ENCODE measurements around the gene SIT1. TPM values are rescaled to one million over a fixed set of nuclear protein-coding genes. Genes with fewer than 3 reads are reported as not detected.

Gene SIT1
- total RNA-seq, 4 donors from 2014 or later = 0.74 to 5.2 (median 1.1) TPM

DNA sequence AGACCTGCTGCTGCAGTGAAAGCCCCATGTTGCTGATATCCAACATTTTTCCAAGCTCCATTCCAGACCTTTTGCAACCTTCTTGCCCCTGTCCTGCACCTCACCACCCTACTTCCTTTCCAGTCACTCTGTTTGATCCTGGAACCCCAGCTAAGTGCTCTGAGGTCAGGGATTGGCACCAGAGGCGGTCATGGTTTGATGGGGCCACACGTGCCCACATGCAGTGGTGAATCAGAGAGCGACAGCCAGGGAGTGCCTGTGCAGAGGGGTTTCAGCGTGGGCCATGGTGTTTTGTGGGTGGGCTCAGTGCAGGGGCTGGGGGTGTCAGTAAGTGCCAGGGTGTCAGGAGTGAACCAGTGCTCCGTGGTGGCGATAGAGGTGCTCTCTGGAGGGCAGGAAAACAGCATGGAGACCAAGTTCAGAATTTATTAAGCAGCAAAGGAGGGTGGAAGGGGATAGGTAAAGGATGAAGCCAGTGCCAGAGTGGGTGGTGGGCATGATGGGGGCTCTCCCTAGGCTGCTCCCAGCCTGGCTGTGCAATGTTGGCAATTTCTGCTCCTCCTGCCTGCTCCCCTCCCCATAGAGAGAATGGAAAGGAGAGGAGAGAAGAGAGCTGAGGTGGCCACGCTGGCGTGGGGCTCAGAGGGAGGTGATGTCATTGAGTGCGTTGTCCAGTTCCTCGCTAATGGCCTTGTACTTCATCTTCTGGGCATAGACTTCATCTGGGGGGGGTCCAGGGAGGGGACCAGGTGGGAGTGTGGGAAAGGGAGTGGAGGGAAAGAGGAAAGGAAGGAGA is 32.0 kb upstream of the SIT1 start:
- ATAC-seq (ENCODE audit: low FRiP score) = no peak
- TF ChIP-seq, protein P1, sequence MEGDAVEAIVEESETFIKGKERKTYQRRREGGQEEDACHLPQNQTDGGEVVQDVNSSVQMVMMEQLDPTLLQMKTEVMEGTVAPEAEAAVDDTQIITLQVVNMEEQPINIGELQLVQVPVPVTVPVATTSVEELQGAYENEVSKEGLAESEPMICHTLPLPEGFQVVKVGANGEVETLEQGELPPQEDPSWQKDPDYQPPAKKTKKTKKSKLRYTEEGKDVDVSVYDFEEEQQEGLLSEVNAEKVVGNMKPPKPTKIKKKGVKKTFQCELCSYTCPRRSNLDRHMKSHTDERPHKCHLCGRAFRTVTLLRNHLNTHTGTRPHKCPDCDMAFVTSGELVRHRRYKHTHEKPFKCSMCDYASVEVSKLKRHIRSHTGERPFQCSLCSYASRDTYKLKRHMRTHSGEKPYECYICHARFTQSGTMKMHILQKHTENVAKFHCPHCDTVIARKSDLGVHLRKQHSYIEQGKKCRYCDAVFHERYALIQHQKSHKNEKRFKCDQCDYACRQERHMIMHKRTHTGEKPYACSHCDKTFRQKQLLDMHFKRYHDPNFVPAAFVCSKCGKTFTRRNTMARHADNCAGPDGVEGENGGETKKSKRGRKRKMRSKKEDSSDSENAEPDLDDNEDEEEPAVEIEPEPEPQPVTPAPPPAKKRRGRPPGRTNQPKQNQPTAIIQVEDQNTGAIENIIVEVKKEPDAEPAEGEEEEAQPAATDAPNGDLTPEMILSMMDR (IDR thresholded peaks at IDR 0.05) = no peak
- DNase-seq (ENCODE audit: low spot score) = no peak

DNA sequence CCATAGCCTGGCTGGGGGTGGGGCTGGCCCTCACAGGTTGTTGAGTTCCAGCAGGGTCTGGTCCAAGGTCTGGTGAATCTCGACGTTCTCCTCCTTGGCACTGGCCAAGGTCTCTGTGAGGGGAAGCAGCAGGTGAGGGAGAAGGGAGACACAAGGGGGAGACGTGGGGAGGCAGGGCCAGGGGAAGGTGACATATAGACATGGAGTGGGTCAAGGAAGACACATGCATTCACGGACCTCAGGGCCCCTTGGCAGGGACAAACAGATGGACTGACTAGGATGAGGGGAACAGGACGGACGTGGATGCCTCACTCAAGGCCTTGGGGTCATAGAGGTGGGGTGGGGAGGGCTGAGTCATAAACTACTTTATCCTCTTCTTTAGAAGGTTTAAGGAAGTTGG is 31.3 kb upstream of the SIT1 start:
- DNase-seq (ENCODE audit: low spot score) = no peak
- no peak for ATAC-seq (ENCODE audit: low FRiP score)
- TF ChIP-seq, protein P1 (IDR thresholded peaks at IDR 0.05) = no peak

DNA sequence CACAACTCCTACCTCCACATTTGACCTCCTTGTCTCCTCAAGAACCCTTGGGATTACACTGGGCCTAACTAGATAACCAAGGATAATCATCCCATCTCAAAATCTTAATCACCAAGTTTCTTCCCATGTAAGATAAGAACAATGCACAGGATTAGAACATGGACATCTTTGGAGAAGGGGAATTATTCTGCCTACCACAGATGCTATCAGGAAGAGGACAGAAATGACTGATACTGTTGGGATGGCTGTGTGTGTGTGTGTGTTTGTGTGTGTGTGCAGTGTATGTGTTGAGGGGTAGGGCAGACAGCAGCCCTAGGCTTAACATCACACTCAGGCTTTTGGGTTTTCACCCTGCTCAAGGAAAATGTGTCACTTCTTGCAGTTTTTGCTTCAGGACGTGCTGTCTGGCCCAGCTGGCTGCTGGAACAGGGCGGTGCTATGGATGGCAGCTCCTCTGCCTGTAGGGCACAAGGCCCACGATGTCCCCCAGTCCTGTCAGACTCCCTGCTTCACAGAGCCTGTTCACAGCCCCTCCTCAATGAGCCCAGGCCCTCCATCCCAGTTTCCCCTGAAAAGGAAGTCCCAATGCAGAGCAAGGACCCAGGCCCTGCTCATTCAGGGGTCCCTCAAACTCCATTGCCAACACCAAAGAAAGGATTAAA is 30.7 kb upstream of the SIT1 start:
- TF ChIP-seq, protein P1 (IDR thresholded peaks at IDR 0.05) = no peak

DNA sequence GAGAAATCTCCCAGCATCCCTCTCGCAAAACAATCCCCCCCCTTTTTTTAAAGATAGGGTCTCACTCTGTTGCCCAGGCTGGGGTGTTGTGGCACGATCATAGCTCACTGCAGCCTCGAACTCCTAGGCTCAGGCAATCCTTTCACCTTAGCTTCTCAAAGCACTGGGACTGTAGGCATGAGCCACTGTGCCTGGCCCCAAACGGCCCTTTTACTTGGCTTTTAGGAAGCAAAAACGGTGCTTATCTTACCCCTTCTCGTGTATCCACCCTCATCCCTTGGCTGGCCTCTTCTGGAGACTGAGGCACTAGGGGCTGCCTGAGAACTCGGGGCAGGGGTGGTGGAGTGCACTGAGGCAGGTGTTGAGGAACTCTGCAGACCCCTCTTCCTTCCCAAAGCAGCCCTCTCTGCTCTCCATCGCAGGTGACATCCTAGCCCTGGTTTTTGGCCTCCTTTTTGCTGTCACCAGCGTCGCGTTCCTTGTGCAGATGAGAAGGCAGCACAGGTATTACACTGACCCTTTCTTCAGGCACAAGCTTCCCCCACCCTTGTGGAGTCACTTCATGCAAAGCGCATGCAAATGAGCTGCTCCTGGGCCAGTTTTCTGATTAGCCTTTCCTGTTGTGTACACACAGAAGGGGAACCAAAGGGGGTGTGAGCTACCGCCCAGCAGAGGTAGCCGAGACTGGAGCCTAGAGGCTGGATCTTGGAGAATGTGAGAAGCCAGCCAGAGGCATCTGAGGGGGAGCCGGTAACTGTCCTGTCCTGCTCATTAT is 29.8 kb upstream of the SIT1 start:
- no peak for DNase-seq (ENCODE audit: low spot score)
- no peak for ATAC-seq (ENCODE audit: low FRiP score)
- TF ChIP-seq, protein P1 (IDR thresholded peaks at IDR 0.05) = no peak

More for the DNA sequence above, 30.7 kb upstream of the SIT1 start:
- ATAC-seq (ENCODE audit: low FRiP score) = no peak
- no peak for DNase-seq (ENCODE audit: low spot score)

DNA sequence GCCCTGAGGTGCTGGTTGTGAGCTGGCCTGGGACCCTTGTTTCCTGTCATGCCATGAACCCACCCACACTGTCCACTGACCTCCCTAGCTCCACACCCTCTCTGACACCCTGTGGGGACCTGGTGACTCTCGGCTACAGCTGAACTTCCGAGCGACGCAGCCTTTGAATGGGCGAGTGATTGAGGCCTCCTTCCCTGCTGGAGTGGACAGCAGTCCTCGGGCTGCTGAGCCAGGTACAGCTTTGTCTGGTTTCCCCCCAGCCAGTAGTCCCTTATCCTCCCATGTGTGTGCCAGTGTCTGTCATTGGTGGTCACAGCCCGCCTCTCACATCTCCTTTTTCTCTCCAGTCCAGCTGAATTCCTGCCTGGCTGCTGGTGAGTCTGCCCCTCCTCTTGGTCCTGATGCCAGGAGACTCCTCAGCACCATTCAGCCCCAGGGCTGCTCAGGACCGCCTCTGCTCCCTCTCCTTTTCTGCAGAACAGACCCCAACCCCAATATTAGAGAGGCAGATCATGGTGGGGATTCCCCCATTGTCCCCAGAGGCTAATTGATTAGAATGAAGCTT is 29.1 kb upstream of the SIT1 start:
- TF ChIP-seq, protein P1 (IDR thresholded peaks at IDR 0.05) = no peak
- DNase-seq (ENCODE audit: low spot score) (no peak), ATAC-seq (ENCODE audit: low FRiP score) (no peak)

DNA sequence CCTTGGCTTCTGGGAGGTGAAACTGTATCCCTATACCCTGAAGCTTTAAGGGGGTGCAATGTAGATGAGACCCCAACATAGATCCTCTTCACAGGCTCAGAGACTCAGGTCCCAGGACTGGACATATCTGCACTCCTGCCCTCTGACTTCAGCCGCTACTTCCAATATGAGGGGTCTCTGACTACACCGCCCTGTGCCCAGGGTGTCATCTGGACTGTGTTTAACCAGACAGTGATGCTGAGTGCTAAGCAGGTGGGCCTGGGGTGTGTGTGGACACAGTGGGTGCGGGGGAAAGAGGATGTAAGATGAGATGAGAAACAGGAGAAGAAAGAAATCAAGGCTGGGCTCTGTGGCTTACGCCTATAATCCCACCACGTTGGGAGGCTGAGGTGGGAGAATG is 28.4 kb upstream of the SIT1 start:
- ATAC-seq (ENCODE audit: low FRiP score) = no peak
- DNase-seq (ENCODE audit: low spot score) = no peak
- TF ChIP-seq, protein P1 (IDR thresholded peaks at IDR 0.05) = no peak

Data from omental fat pad (tissue), 4 donors.